Astrocyte of the spinal cord (primary cell): ENCODE results near the gene DDX55.
A peak's percentile ranks its signal among the peaks of the same experiment; 100 is the strongest.

Experiments
- DNase-seq: peaks from one replicate; pipeline ENCODE4 v3.0.0; 2011; ENCODE audit warnings: low read depth, low spot score
- H3K4me3 ChIP-seq: 2 replicates; pipeline ENCODE4 v1.5.1; 2011; ENCODE audit warnings: low read depth, mild to moderate bottlenecking, low read length, moderate library complexity
- CTCF ChIP-seq: IDR thresholded peaks from 2 replicates; pipeline ENCODE4 v1.5.1; 2012; ENCODE audit warnings: low read depth, mild to moderate bottlenecking, low read length, inconsistent platforms
- in situ Hi-C: cut with HindIII; loops from 2 replicates; pipeline ENCODE4 v1.10.0; 2017; ENCODE audit warnings: low sequenced_read_pairs

The DDX55 gene

GRCh38 chr12:123621619-123622530 lies 20.0 kb downstream of the DDX55 start:
- H3K4me3 ChIP-seq, result no peak overlapping the region
- no peak for TF ChIP-seq CTCF
- in situ Hi-C loops, result no loop called here
- DNase-seq, result no peak

GRCh38 chr12:123633379-123634141 lies 31.7 kb downstream of the DDX55 start, which contains the start of the genes EIF2B1 and GTF2H3:
Gene EIF2B1 (minus strand): TSS chr12:123633686. CDS start chr12:123633557, 129 bp downstream.
Gene GTF2H3 (plus strand): TSS chr12:123633829. CDS start chr12:123633860, 31 bp downstream.
- in situ Hi-C loops, result no loop called here
- no peak for TF ChIP-seq CTCF
- DNase-seq, result peak; percentile 97
- peak within 1 kb of the TSS; percentile 96 for H3K4me3 ChIP-seq

- H3K4me3 ChIP-seq, result peak overlapping the region; percentile 96
- no peak for TF ChIP-seq CTCF
- no peak for DNase-seq
- in situ Hi-C loops, result no loop called here
Measured at GRCh38 chr12:123634142-123634561, 32.3 kb downstream of the DDX55 start.

- DNase-seq, result no peak
- in situ Hi-C loops, result no loop called here
- H3K4me3 ChIP-seq, result no peak overlapping the region
Measured at GRCh38 chr12:123643911-123644310, 42.0 kb downstream of the DDX55 start.

GRCh38 chr12:123645380-123645779 lies 43.5 kb downstream of the DDX55 start:
- in situ Hi-C loops, result no loop called here
- TF ChIP-seq CTCF, result no peak
- no peak for DNase-seq
- H3K4me3 ChIP-seq, result no peak overlapping the region

More at GRCh38 chr12:123643911-123644310, 42.0 kb downstream of the DDX55 start:
- TF ChIP-seq CTCF, result no peak

GRCh38 chr12:123645878-123646277 lies 44.0 kb downstream of the DDX55 start:
- in situ Hi-C loops, result no loop called here
- DNase-seq, result no peak
- H3K4me3 ChIP-seq, result no peak overlapping the region
- no peak for TF ChIP-seq CTCF
